Trophoblast cell (in vitro differentiated cells and primary cell): ENCODE data around the gene CLBA1.

Experiments
- DNase-seq, 2 donors: peaks; one replicate each; pipeline ENCODE4 v3.0.0-alpha.2; 2016
- H2AFZ ChIP-seq: 2 replicates; pipeline ENCODE4 v1.6.1; 2013; ENCODE audit warnings: low read length, moderate library complexity, mild to moderate bottlenecking; ENCODE audit not compliant: insufficient read depth, poor library complexity
- H2AK5ac ChIP-seq: 2 replicates; pipeline ENCODE4 v1.6.1; 2013; ENCODE audit warnings: mild to moderate bottlenecking, low read length
- H2BK120ac ChIP-seq: 2 replicates; pipeline ENCODE4 v1.6.1; 2013; ENCODE audit warnings: low read length, mild to moderate bottlenecking, moderate library complexity; ENCODE audit not compliant: insufficient read depth, poor library complexity
- H2BK12ac ChIP-seq: 2 replicates; pipeline ENCODE4 v1.6.1; 2013; ENCODE audit warnings: mild to moderate bottlenecking, low read length, moderate library complexity
- H2BK5ac ChIP-seq: 2 replicates; pipeline ENCODE4 v1.6.1; 2013; ENCODE audit warnings: low read length, low read depth, moderate library complexity, mild to moderate bottlenecking; ENCODE audit not compliant: poor library complexity
- H3K14ac ChIP-seq: 2 replicates; pipeline ENCODE4 v1.6.1; 2013; ENCODE audit warnings: mild to moderate bottlenecking, low read length
- H3K18ac ChIP-seq: 2 replicates; pipeline ENCODE4 v1.6.1; 2013; ENCODE audit warnings: mild to moderate bottlenecking, low read length
- H3K23ac ChIP-seq: 2 replicates; pipeline ENCODE4 v1.6.1; 2013; ENCODE audit warnings: low read length
- H3K27ac ChIP-seq: 2 replicates; pipeline ENCODE4 v1.5.1; 2013; ENCODE audit warnings: low read depth, mild to moderate bottlenecking, inconsistent platforms, low read length, moderate library complexity
- H3K27me3 ChIP-seq: 2 replicates; pipeline ENCODE4 v1.6.1; 2013; ENCODE audit warnings: inconsistent platforms, mild to moderate bottlenecking, low read length, moderate library complexity; ENCODE audit not compliant: insufficient read depth
- H3K36me3 ChIP-seq, 2 experiments: 1 replicate in 1 of 2; 2 replicates in 1 of 2; pipeline ENCODE4 v1.6.1; 2013; ENCODE audit warnings: low read length in 2 of 2, mild to moderate bottlenecking in 2 of 2, moderate library complexity in 1 of 2; ENCODE audit not compliant: insufficient read depth in 2 of 2, control insufficient read depth in 1 of 2
- H3K4ac ChIP-seq: 2 replicates; pipeline ENCODE4 v1.6.1; 2013; ENCODE audit warnings: low read depth, mild to moderate bottlenecking, low read length, moderate library complexity
- H3K4me1 ChIP-seq, 2 experiments: 1 replicate in 1 of 2; 2 replicates in 1 of 2; pipeline ENCODE4 v1.6.1; 2013; ENCODE audit warnings: low read length in 2 of 2, mild to moderate bottlenecking in 2 of 2, moderate library complexity in 1 of 2; ENCODE audit not compliant: insufficient read depth in 2 of 2, control insufficient read depth in 1 of 2
- H3K4me2 ChIP-seq: 2 replicates; pipeline ENCODE4 v1.6.1; 2013; ENCODE audit warnings: inconsistent platforms, mild to moderate bottlenecking, low read length, moderate library complexity
- H3K4me3 ChIP-seq: 2 replicates; pipeline ENCODE4 v1.5.1; 2013; ENCODE audit warnings: mild to moderate bottlenecking, low read depth, low read length, inconsistent platforms
- H3K79me1 ChIP-seq: one replicate; pipeline ENCODE4 v1.6.1; 2013; ENCODE audit warnings: low read length
- H3K79me2 ChIP-seq: 2 replicates; pipeline ENCODE4 v1.6.1; 2013; ENCODE audit warnings: low read length, mild to moderate bottlenecking; ENCODE audit not compliant: control insufficient read depth, insufficient read depth, poor library complexity
- H3K9ac ChIP-seq: 2 replicates; pipeline ENCODE4 v1.6.1; 2013; ENCODE audit warnings: mild to moderate bottlenecking, low read length
- H3K9me3 ChIP-seq: 2 replicates; pipeline ENCODE4 v1.6.1; 2013; ENCODE audit warnings: low read depth, mild to moderate bottlenecking, control low read depth, inconsistent platforms, low read length; ENCODE audit not compliant: insufficient read depth
- H4K12ac ChIP-seq: 2 replicates; pipeline ENCODE4 v1.6.1; 2013; ENCODE audit warnings: low read depth, mild to moderate bottlenecking, low read length, moderate library complexity
- H4K8ac ChIP-seq: 2 replicates; pipeline ENCODE4 v1.6.1; 2013; ENCODE audit warnings: low read depth, mild to moderate bottlenecking, low read length, moderate library complexity
- H4K91ac ChIP-seq: one replicate; pipeline ENCODE4 v1.6.1; 2013; ENCODE audit warnings: low read depth, mild to moderate bottlenecking, low read length, moderate library complexity
- WGBS: extraction: QIAGEN DNeasy Blood & Tissue Kit; methylation state at CpG from one replicate; pipeline ENCODE4 v1.1.7; 2013; ENCODE audit warnings: missing lambda C conversion rate; ENCODE audit not compliant: insufficient read length, insufficient coverage; ENCODE audit errors: extremely low coverage; 5-methylcytosine and 5-hydroxymethylcytosine counted together

Gene CLBA1

GRCh38 chr14:104999361-104999760, 13.8 kb downstream of the CLBA1 start:
- H3K4me2 ChIP-seq = no peak overlapping the region
- H2BK12ac ChIP-seq = no peak overlapping the region
- no peak overlapping the region for H3K4me3 ChIP-seq
- no peak overlapping the region for H3K18ac ChIP-seq
- no peaks in the 10 kb centered on the region for H3K79me1 ChIP-seq
- H4K8ac ChIP-seq = no peak overlapping the region
- no peak overlapping the region for H3K27ac ChIP-seq
- H3K27me3 ChIP-seq = no peaks in the 10 kb centered on the region
- no peaks in the 10 kb centered on the region for H3K4me1 ChIP-seq
- H3K9ac ChIP-seq = no peak overlapping the region
- no peak overlapping the region for H3K14ac ChIP-seq
- no peak overlapping the region for H4K91ac ChIP-seq
- peaks cover 6% of the 10 kb centered on the region for H3K9me3 ChIP-seq
- H3K79me2 ChIP-seq = no peaks in the 10 kb centered on the region
- no peak for DNase-seq
- H3K23ac ChIP-seq = no peak overlapping the region
- no CpG with 5 or more reads among the region's 3 CpGs for WGBS
- no peak overlapping the region for H4K12ac ChIP-seq
- H3K36me3 ChIP-seq = peaks cover 0 to 7% of the 10 kb centered on the region in 2 experiments
- H3K4ac ChIP-seq = no peak overlapping the region
- no peak overlapping the region for H2AK5ac ChIP-seq
- H2BK120ac ChIP-seq = no peak overlapping the region
- H2BK5ac ChIP-seq = no peak overlapping the region
- no peak overlapping the region for H2AFZ ChIP-seq

GRCh38 chr14:105005329-105005928, 19.8 kb downstream of the CLBA1 start:
- Histone ChIP-seq H3K14ac (no peak overlapping the region), H3K9ac (no peak overlapping the region), H3K36me3 (peaks cover 26 to 30% of the 10 kb centered on the region in 2 experiments), H4K12ac (peak overlapping the region; percentile 40), H3K4ac (no peak overlapping the region), H3K18ac (no peak overlapping the region), H3K4me3 (no peak overlapping the region), H4K8ac (no peak overlapping the region), H3K9me3 (peaks cover 5% of the 10 kb centered on the region), H3K79me1 (no peaks in the 10 kb centered on the region), H2AFZ (no peak overlapping the region), H2AK5ac (no peak overlapping the region), H2BK5ac (no peak overlapping the region), H3K27me3 (no peaks in the 10 kb centered on the region), H3K27ac (no peak overlapping the region), H3K4me1 (no peaks in the 10 kb centered on the region), H3K79me2 (no peaks in the 10 kb centered on the region), H2BK12ac (no peak overlapping the region), H3K4me2 (no peak overlapping the region), H2BK120ac (no peak overlapping the region), H3K23ac (no peak overlapping the region), H4K91ac (no peak overlapping the region)
- peak in 1 of 2 donors; percentile 63 for DNase-seq
- no CpG with 5 or more reads among the region's 20 CpGs for WGBS

GRCh38 chr14:105005929-105006830, 20.6 kb downstream of the CLBA1 start:
- no peak overlapping the region for H3K4me3 ChIP-seq
- no peak overlapping the region for H3K9ac ChIP-seq
- H2BK12ac ChIP-seq = no peak overlapping the region
- no peak overlapping the region for H3K23ac ChIP-seq
- no peak overlapping the region for H4K8ac ChIP-seq
- no peaks in the 10 kb centered on the region for H3K4me1 ChIP-seq
- H2AFZ ChIP-seq = no peak overlapping the region
- H3K27ac ChIP-seq = no peak overlapping the region
- peaks cover 5% of the 10 kb centered on the region for H3K9me3 ChIP-seq
- no CpG with 5 or more reads among the region's 21 CpGs for WGBS
- H3K36me3 ChIP-seq = peaks cover 31 to 36% of the 10 kb centered on the region in 2 experiments
- no peaks in the 10 kb centered on the region for H3K27me3 ChIP-seq
- H4K12ac ChIP-seq = no peak overlapping the region
- H2BK120ac ChIP-seq = no peak overlapping the region
- no peak overlapping the region for H3K4me2 ChIP-seq
- no peak overlapping the region for H2AK5ac ChIP-seq
- no peak overlapping the region for H3K4ac ChIP-seq
- no peak for DNase-seq
- no peaks in the 10 kb centered on the region for H3K79me1 ChIP-seq
- no peak overlapping the region for H3K14ac ChIP-seq
- H2BK5ac ChIP-seq = no peak overlapping the region
- H4K91ac ChIP-seq = no peak overlapping the region
- H3K79me2 ChIP-seq = peaks cover 2% of the 10 kb centered on the region
- no peak overlapping the region for H3K18ac ChIP-seq

- Histone ChIP-seq H2BK120ac (no peak overlapping the region), H3K79me2 (peaks cover 4% of the 10 kb centered on the region), H3K27me3 (no peaks in the 10 kb centered on the region), H2BK12ac (no peak overlapping the region), H4K12ac (no peak overlapping the region), H3K18ac (no peak overlapping the region), H2AFZ (no peak overlapping the region), H3K36me3 (peaks cover 39 to 44% of the 10 kb centered on the region in 2 experiments), H3K4ac (no peak overlapping the region), H4K8ac (no peak overlapping the region), H3K23ac (no peak overlapping the region), H3K27ac (no peak overlapping the region), H3K9ac (no peak overlapping the region), H3K9me3 (peaks cover 5% of the 10 kb centered on the region), H2AK5ac (no peak overlapping the region), H3K4me1 (no peaks in the 10 kb centered on the region), H3K79me1 (no peaks in the 10 kb centered on the region), H4K91ac (no peak overlapping the region), H3K4me2 (no peak overlapping the region), H3K4me3 (no peak overlapping the region), H3K14ac (no peak overlapping the region), H2BK5ac (no peak overlapping the region)
- no CpG with 5 or more reads among the region's 21 CpGs for WGBS
- no peak for DNase-seq
These were observed 21.4 kb downstream of the CLBA1 start for GRCh38 chr14:105006831-105007592.
